ENCODE data around the gene TTC14.
A peak's percentile ranks its signal among the peaks of the same experiment; 100 is the strongest.

The TTC14 gene

GRCh38 chr3:180594631-180595558, 7.1 kb upstream of the TTC14 start:
- ATAC-seq, result peak; percentile 95
- TF ChIP-seq BACH2 (CRISPR knock-in tag; IDR thresholded peaks at IDR 0.05; ENCODE audit: borderline replicate concordance) (no peak), PPARA (CRISPR knock-in tag; IDR thresholded peaks at IDR 0.05; ENCODE audit: borderline replicate concordance) (no peak), ZNF70 (CRISPR knock-in tag; IDR thresholded peaks at IDR 0.05) (no peak), ZC3H10 (CRISPR knock-in tag; IDR thresholded peaks at IDR 0.05) (no peak), ESRRG (CRISPR knock-in tag; IDR thresholded peaks at IDR 0.05) (no peak), SNAI2 (CRISPR knock-in tag; IDR thresholded peaks at IDR 0.05) (no peak), ISL1 (CRISPR knock-in tag; IDR thresholded peaks at IDR 0.05) (no peak), POU6F1 (CRISPR knock-in tag; IDR thresholded peaks at IDR 0.05; ENCODE audit: borderline replicate concordance, low read depth) (no peak), ZNF565 (CRISPR knock-in tag; conservative IDR thresholded peaks at IDR 0.05; ENCODE audit: low read depth) (no peak), GLIS3 (CRISPR knock-in tag; IDR thresholded peaks at IDR 0.05) (no peak)

- TF ChIP-seq SNAI2 (CRISPR knock-in tag; IDR thresholded peaks at IDR 0.05), result no peak
- TF ChIP-seq TCF4 (CRISPR knock-in tag; IDR thresholded peaks at IDR 0.05; ENCODE audit: borderline replicate concordance), result no peak
- no peak for TF ChIP-seq RARB (CRISPR knock-in tag; IDR thresholded peaks at IDR 0.05)
- TF ChIP-seq ZFP30 (CRISPR knock-in tag; IDR thresholded peaks at IDR 0.05), result no peak
- no peak for TF ChIP-seq ZC3H10 (CRISPR knock-in tag; IDR thresholded peaks at IDR 0.05)
- no peak for TF ChIP-seq CSDC2 (CRISPR knock-in tag; IDR thresholded peaks at IDR 0.05)
- no peak for TF ChIP-seq CSRNP3 (CRISPR knock-in tag; IDR thresholded peaks at IDR 0.05)
- no peak for TF ChIP-seq ZNF8 (CRISPR knock-in tag; IDR thresholded peaks at IDR 0.05)
- no peak for TF ChIP-seq OSR1 (CRISPR knock-in tag; IDR thresholded peaks at IDR 0.05)
- no peak for ATAC-seq
Measured at GRCh38 chr3:180595559-180595935, 6.4 kb upstream of the TTC14 start.

- TF ChIP-seq ZNF8 (CRISPR knock-in tag; IDR thresholded peaks at IDR 0.05) (no peak), SNAI2 (CRISPR knock-in tag; IDR thresholded peaks at IDR 0.05) (no peak), ZNF565 (CRISPR knock-in tag; conservative IDR thresholded peaks at IDR 0.05; ENCODE audit: low read depth) (no peak), PPARA (CRISPR knock-in tag; IDR thresholded peaks at IDR 0.05; ENCODE audit: borderline replicate concordance) (no peak), POU6F1 (CRISPR knock-in tag; IDR thresholded peaks at IDR 0.05; ENCODE audit: borderline replicate concordance, low read depth) (no peak), BACH2 (CRISPR knock-in tag; IDR thresholded peaks at IDR 0.05; ENCODE audit: borderline replicate concordance) (no peak), ARNTL (CRISPR knock-in tag; IDR thresholded peaks at IDR 0.05; ENCODE audit: borderline replicate concordance, low read depth) (no peak), CREB5 (CRISPR knock-in tag; IDR thresholded peaks at IDR 0.05; ENCODE audit: low read depth) (no peak), ESRRG (CRISPR knock-in tag; IDR thresholded peaks at IDR 0.05) (no peak), CSDC2 (CRISPR knock-in tag; IDR thresholded peaks at IDR 0.05) (no peak), GLIS3 (CRISPR knock-in tag; IDR thresholded peaks at IDR 0.05) (no peak), ZFP30 (CRISPR knock-in tag; IDR thresholded peaks at IDR 0.05) (no peak), TOX (CRISPR knock-in tag; IDR thresholded peaks at IDR 0.05; ENCODE audit: borderline replicate concordance) (no peak), ZFP3 (CRISPR knock-in tag; IDR thresholded peaks at IDR 0.05) (no peak), TSHZ2 (CRISPR knock-in tag; IDR thresholded peaks at IDR 0.05) (no peak)
- no peak for ATAC-seq
Measured at GRCh38 chr3:180600473-180600872, 1.5 kb upstream of the TTC14 start.
